Psoas muscle (tissue), 8 donors: ENCODE measurements around the gene CAND2. TPM values are rescaled to one million over a fixed set of nuclear protein-coding genes. Genes with fewer than 3 reads are reported as not detected.

ENCODE experiments used
- ATAC-seq, 4 donors: fragments of 200-7000 bp; cut with Tn5 transposase; one replicate each; pipeline ENCODE4 v1.9.1; 2020; ENCODE audit warnings: moderate library complexity in 3 of 4, mild to moderate bottlenecking in 2 of 4
- DNase-seq, 2 donors: peaks; one replicate each; pipeline ENCODE4 v3.0.0-alpha.2; 2020
- H3K27ac ChIP-seq: fragments of 200-600 bp; one replicate; pipeline ENCODE4 v1.8.0; 2022
- H3K27me3 ChIP-seq, 3 donors: fragments of 200-600 bp in 1 of 3; one replicate each; pipeline versions ENCODE4 v1.6.1 to v1.8.0; 2013 to 2022; ENCODE audit warnings: low read length in 2 of 3, mild to moderate bottlenecking in 2 of 3, moderate library complexity in 1 of 3; ENCODE audit not compliant: insufficient read depth in 3 of 3
- H3K36me3 ChIP-seq, 2 donors: fragments of 200-600 bp in 1 of 2; one replicate each; pipeline versions ENCODE4 v1.6.1 to v1.8.0; 2013 to 2022; ENCODE audit warnings: low read depth in 1 of 2, mild to moderate bottlenecking in 1 of 2, moderate library complexity in 1 of 2; ENCODE audit not compliant: insufficient read depth in 1 of 2
- H3K4me1 ChIP-seq: fragments of 200-600 bp; one replicate; pipeline ENCODE4 v1.8.0; 2022
- H3K4me3 ChIP-seq: fragments of 200-600 bp; one replicate; pipeline ENCODE4 v1.8.0; 2022; ENCODE audit warnings: mild to moderate bottlenecking
- H3K9me3 ChIP-seq: fragments of 200-600 bp; one replicate; pipeline ENCODE4 v1.8.0; 2022
- WGBS, 3 donors: extraction: QIAGEN DNeasy Blood & Tissue Kit; methylation state at CpG; one replicate each; pipeline versions ENCODE4 v1.1.6 to v1.1.7; 2013; 5-methylcytosine and 5-hydroxymethylcytosine counted together
- intact Hi-C, 2 donors: fragments of 100-400 bp; cut with DNase I; formaldehyde crosslinking; loops; one replicate each; pipeline versions ENCODE4 v1.11.0 to v1.14.2; 2022
- polyA plus RNA-seq, 3 donors: library from polyadenylated mRNA; stranded (reverse); fragments of 200-250 nt; gene quantifications; one replicate each; pipeline ENCODE4 v1.2.3, GENCODE V29; 2013
- total RNA-seq, 4 donors: library from RNA; stranded (reverse); fragmentation: NEBNext Ultra II Directional in 2 of 4; extraction: Animal tissue kit (Norgen Biotek cat#: 25700) in 2 of 4; gene quantifications; one replicate each; pipeline versions ENCODE4 v1.2.1 to v1.2.4, GENCODE V29; 2021 to 2023
- TF ChIP-seq, protein P1 (sequence below): fragments of 200-600 bp; IDR thresholded peaks from one replicate; pipeline ENCODE4 v1.8.0; 2022; ENCODE audit warnings: antibody characterized with exemption
- donor health status: healthy with polysubstance abuse.
- donor health status: DM: no; HTN: no; CAD: no; lungs with moderate emphysema.
- donor health status: Bipolar disorder and iron deficiency.
- donor health status: healthy.
- donor health status: DM: yes; HTN: yes; CAD: no.
- donor health status: DM: no; HTN: no; CAD: no.
- donor health status: DM: no; HTN: no; CAD: no.
- donor health status: DM: yes; HTN: yes; CAD: no.

The CAND2 gene
- total and polyA plus RNA-seq, 7 donors: 3.7 to 220 (median 128) TPM

DNA sequence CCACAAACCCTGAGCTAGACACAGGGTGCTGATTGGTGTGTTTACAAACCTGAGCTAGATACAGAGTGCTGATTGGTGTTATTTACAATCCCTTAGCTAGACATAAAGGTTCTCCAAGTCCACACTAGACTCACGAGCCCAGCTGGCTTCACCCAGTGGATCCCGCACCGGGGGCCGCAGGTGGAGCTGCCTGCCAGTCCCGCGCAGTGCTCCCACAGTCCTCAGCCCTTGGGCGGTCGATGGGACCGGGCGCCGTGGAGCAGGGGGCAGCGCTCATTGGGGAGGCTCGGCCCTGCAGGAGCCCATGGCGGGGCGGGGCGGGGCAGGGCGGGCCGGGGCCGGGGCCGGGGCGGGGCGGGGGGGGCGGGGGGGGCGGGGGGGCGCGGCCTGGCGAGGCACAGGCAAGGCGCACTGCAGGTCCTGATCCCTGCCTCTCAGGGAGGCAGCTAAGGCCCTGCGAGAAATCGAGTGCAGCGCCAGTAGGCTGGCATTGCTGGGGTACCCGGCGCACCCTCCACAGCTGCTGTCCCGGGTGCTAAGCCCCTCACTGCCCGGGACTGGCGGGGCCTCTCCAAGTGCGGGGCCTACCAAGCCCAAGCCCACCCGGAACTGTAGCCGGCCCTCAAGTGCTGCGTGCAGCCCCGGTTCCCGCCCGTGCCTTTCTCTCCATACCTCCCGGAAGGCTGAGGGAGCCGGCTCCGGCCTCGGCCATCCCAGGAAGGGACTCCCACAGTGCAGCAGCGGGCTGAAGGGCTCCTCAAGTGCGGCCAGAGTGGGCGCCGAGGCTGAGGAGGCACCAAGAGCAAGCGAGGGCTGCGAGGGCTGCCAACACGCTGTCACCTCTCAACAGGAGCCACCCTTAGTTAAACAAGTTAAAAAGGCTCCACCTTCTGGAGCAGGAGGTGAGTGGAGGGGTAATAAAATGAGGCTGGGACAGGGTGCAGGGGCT is 27.6 kb upstream of the CAND2 start:
- TF ChIP-seq, protein P1, sequence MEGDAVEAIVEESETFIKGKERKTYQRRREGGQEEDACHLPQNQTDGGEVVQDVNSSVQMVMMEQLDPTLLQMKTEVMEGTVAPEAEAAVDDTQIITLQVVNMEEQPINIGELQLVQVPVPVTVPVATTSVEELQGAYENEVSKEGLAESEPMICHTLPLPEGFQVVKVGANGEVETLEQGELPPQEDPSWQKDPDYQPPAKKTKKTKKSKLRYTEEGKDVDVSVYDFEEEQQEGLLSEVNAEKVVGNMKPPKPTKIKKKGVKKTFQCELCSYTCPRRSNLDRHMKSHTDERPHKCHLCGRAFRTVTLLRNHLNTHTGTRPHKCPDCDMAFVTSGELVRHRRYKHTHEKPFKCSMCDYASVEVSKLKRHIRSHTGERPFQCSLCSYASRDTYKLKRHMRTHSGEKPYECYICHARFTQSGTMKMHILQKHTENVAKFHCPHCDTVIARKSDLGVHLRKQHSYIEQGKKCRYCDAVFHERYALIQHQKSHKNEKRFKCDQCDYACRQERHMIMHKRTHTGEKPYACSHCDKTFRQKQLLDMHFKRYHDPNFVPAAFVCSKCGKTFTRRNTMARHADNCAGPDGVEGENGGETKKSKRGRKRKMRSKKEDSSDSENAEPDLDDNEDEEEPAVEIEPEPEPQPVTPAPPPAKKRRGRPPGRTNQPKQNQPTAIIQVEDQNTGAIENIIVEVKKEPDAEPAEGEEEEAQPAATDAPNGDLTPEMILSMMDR: no peak
- peak in 1 of 4 donors; percentile 36 for ATAC-seq
- WGBS, 3 donors: 81 to 87% (median 86%) methylated on average over 31 to 53 of the region's 54 CpGs

DNA sequence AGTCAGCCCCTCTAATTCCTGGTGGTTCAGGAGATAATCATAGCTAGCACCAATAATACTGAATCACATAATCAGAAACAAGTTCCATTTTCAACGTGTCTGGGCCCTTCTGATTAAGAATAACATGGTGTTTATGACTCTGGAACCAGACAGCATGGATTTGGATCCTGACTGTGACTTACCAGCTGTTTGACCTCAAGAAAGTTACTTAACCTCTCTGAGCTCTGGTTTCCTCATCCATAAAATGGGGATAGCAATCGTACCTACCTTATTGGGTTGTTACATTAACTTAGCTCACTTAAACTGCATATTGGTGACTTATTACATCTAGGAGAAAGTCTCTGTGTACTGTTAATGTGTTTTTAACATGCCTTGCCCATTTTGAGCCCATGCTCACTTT is 26.7 kb upstream of the CAND2 start:
- intact Hi-C loops: no loop called here
- Histone ChIP-seq H3K27me3 (no peaks in the 10 kb centered on the region), H3K9me3 (no peaks in the 10 kb centered on the region), H3K4me1 (no peaks in the 10 kb centered on the region), H3K27ac (no peak overlapping the region), H3K36me3 (no peaks in the 10 kb centered on the region), H3K4me3 (no peak overlapping the region)
- ATAC-seq (no peak), DNase-seq (no peak)
- 72 to 74% (median 73%) methylated on average over 2 of the region's 2 CpGs for WGBS, 3 donors
- TF ChIP-seq, protein P1: no peak

More for the DNA sequence above, 27.6 kb upstream of the CAND2 start:
- Histone ChIP-seq H3K9me3 (no peaks in the 10 kb centered on the region), H3K27me3 (no peaks in the 10 kb centered on the region), H3K4me3 (no peak overlapping the region), H3K4me1 (no peaks in the 10 kb centered on the region), H3K27ac (no peak overlapping the region), H3K36me3 (no peaks in the 10 kb centered on the region)
- intact Hi-C loops: no loop called here
- no peak for DNase-seq

DNA sequence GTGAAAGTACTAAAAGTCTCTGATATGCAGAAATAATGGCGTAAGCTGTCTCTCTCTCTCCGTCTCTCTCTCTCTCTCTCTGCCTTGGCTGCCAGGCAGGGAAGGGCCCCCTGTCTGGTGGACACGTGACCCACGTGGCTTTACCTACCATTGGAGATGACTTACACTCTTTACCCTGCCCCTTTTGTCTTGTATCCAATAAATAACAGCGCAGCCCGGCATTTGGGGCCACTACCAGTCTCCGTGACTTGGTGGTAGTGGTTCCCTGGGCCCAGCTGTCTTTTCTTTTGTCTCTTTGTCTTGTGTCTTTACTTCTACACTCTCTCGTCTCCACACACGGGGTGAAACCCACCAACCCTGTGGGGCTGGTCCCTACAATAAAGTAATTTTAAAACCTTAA is 25.2 kb upstream of the CAND2 start:
- 76 to 88% (median 81%) methylated on average over 7 to 9 of the region's 9 CpGs for WGBS, 3 donors
- no peaks in the 10 kb centered on the region for H3K36me3 ChIP-seq
- H3K27ac ChIP-seq: no peak overlapping the region
- intact Hi-C loops: no loop called here
- H3K4me1 ChIP-seq: no peaks in the 10 kb centered on the region
- DNase-seq: no peak
- no peaks in the 10 kb centered on the region for H3K27me3 ChIP-seq
- TF ChIP-seq, protein P1: no peak
- H3K9me3 ChIP-seq: no peaks in the 10 kb centered on the region
- ATAC-seq: no peak
- no peak overlapping the region for H3K4me3 ChIP-seq

DNA sequence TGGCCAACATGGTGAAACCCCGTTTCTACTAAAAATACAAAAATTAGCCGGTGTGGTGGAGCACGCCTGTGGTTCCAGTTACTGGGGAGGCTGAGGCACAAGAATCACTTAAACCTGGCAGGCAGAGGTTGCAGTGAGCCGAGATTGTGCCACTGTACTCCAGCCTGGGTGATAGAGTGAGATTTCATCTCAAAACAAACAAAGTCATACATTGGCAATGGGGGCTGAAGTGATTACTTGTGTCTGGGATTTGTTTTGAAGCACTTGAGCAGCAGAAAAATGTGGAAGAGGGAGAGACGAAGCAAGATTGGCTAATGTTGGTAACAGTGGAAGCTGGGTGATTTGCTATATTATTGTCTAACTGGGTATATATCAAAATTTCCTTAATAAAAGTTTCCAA is 24.0 kb upstream of the CAND2 start:
- TF ChIP-seq, protein P1: no peak
- Histone ChIP-seq H3K36me3 (no peaks in the 10 kb centered on the region), H3K4me3 (no peak overlapping the region), H3K27me3 (no peaks in the 10 kb centered on the region), H3K4me1 (no peaks in the 10 kb centered on the region), H3K9me3 (no peaks in the 10 kb centered on the region), H3K27ac (no peak overlapping the region)
- WGBS, 3 donors: 68 to 90% (median 88%) methylated on average over 5 of the region's 5 CpGs
- ATAC-seq: no peak
- DNase-seq: no peak
- intact Hi-C loops: no loop called here
